ENCODE results near the gene TMEM53. TPM values are rescaled to one million over a fixed set of nuclear protein-coding genes. Genes with fewer than 3 reads are reported as not detected.

The TMEM53 gene
- polyA plus RNA-seq (ENCODE audit: insufficient read length in 4 of 4) = 10 to 100 TPM; 12.0 to 13.7 (median 13.3) TPM

GRCh38 chr1:44674113-44675000 lies at the start of gene TMEM53, which contains the start of gene ARMH1:
Gene TMEM53, minus strand, starts transcription at chr1:44674481. Its CDS starts 90 bp downstream, at chr1:44674391.
Gene ARMH1, plus strand, starts transcription at chr1:44674714. Its CDS starts 14,984 bp downstream, at chr1:44689698.
- DNase-seq (ENCODE audit: low read depth in 4 of 4, low spot score in 3 of 4) = peak; percentile 92 to 98 (median 98)

GRCh38 chr1:44723496-44724295 lies 49.4 kb upstream of the TMEM53 start:
- no peak for DNase-seq (ENCODE audit: low read depth in 4 of 4, low spot score in 3 of 4)

- DNase-seq (ENCODE audit: low read depth in 4 of 4, low spot score in 3 of 4) = no peak
Observed at GRCh38 chr1:44723064-44723463, 48.8 kb upstream of the TMEM53 start.

GRCh38 chr1:44721485-44722361 lies 47.4 kb upstream of the TMEM53 start:
- peak in 1 of 4 donors; percentile 48 for DNase-seq (ENCODE audit: low read depth in 4 of 4, low spot score in 3 of 4)

GRCh38 chr1:44720281-44720680 lies 46.0 kb upstream of the TMEM53 start:
- DNase-seq (ENCODE audit: low read depth in 4 of 4, low spot score in 3 of 4) = no peak

GRCh38 chr1:44719318-44719717 lies 45.0 kb upstream of the TMEM53 start:
- DNase-seq (ENCODE audit: low read depth in 4 of 4, low spot score in 3 of 4) = no peak

- no peak for DNase-seq (ENCODE audit: low read depth in 4 of 4, low spot score in 3 of 4)
Observed at GRCh38 chr1:44718091-44718490, 43.8 kb upstream of the TMEM53 start.

- DNase-seq (ENCODE audit: low read depth in 4 of 4, low spot score in 3 of 4) = no peak
Observed at GRCh38 chr1:44717653-44718052, 43.4 kb upstream of the TMEM53 start.

GRCh38 chr1:44717156-44717555 lies 42.9 kb upstream of the TMEM53 start:
- DNase-seq (ENCODE audit: low read depth in 4 of 4, low spot score in 3 of 4) = no peak

GRCh38 chr1:44714944-44715571 lies 40.8 kb upstream of the TMEM53 start:
- peak in 2 of 4 donors; percentile 62 to 69 for DNase-seq (ENCODE audit: low read depth in 4 of 4, low spot score in 3 of 4)

GRCh38 chr1:44714532-44714931 lies 40.3 kb upstream of the TMEM53 start:
- no peak for DNase-seq (ENCODE audit: low read depth in 4 of 4, low spot score in 3 of 4)

- DNase-seq (ENCODE audit: low read depth in 4 of 4, low spot score in 3 of 4) = no peak
Observed at GRCh38 chr1:44713321-44713781, 39.1 kb upstream of the TMEM53 start.

GRCh38 chr1:44707959-44708831 lies 33.9 kb upstream of the TMEM53 start:
- DNase-seq (ENCODE audit: low read depth in 4 of 4, low spot score in 3 of 4) = no peak

GRCh38 chr1:44707112-44707881 lies 33.0 kb upstream of the TMEM53 start:
- no peak for DNase-seq (ENCODE audit: low read depth in 4 of 4, low spot score in 3 of 4)

GRCh38 chr1:44705938-44706337 lies 31.7 kb upstream of the TMEM53 start:
- no peak for DNase-seq (ENCODE audit: low read depth in 4 of 4, low spot score in 3 of 4)

- DNase-seq (ENCODE audit: low read depth in 4 of 4, low spot score in 3 of 4) = no peak
Observed at GRCh38 chr1:44705470-44705869, 31.2 kb upstream of the TMEM53 start.

- DNase-seq (ENCODE audit: low read depth in 4 of 4, low spot score in 3 of 4) = peak in 1 of 4 donors; percentile 54
Observed at GRCh38 chr1:44701141-44701573, 26.9 kb upstream of the TMEM53 start.

GRCh38 chr1:44700573-44700972 lies 26.3 kb upstream of the TMEM53 start:
- DNase-seq (ENCODE audit: low read depth in 4 of 4, low spot score in 3 of 4) = no peak

All from right renal pelvis (tissue), 4 donors.